ENCODE data around the gene KLHL29.

The KLHL29 gene

GRCh38 chr2:23603581-23603980 lies 218.6 kb downstream of the KLHL29 start:
- Histone ChIP-seq H3K36me3 (ENCODE audit: insufficient read depth, low read length) (no peaks in the 10 kb centered on the region), H3K79me2 (ENCODE audit: insufficient read depth, low read length) (no peaks in the 10 kb centered on the region), H3K4me2 (ENCODE audit: insufficient read depth, low read length) (no peak overlapping the region), H3K4me3 (ENCODE audit: low read depth in 1 of 2, low read length in 2 of 2) (no peak overlapping the region), H4K20me1 (ENCODE audit: insufficient read depth, low read length) (0 out of 2 replicates have a peak, but pooled peaks cover 4% of the 10 kb centered on the region), H3K9me3 (ENCODE audit: insufficient read depth, low read length, severe bottlenecking) (no peaks in the 10 kb centered on the region), H3K27me3 (ENCODE audit: insufficient read depth, low read length, poor library complexity) (no peaks in the 10 kb centered on the region), H3K27ac (ENCODE audit: low read length) (no peak overlapping the region), H3K4me1 (ENCODE audit: insufficient read depth, low read length) (no peaks in the 10 kb centered on the region), H3K9ac (ENCODE audit: low read depth, low read length) (no peak overlapping the region), H2AFZ (ENCODE audit: low read depth, low read length) (no peak overlapping the region)
- TF ChIP-seq EZH2 (IDR thresholded peaks at IDR 0.05; ENCODE audit: borderline replicate concordance, low read depth, low read length, severe bottlenecking), result no peak
- no peak for TF ChIP-seq CTCF (IDR thresholded peaks at IDR 0.05; ENCODE audit: borderline replicate concordance, extremely low read depth, low read length, poor library complexity, severe bottlenecking)
- no peak for DNase-seq
- ATAC-seq (ENCODE audit: insufficient read depth, low read depth), result no peak

- H3K79me2 ChIP-seq (ENCODE audit: insufficient read depth, low read length), result no peaks in the 10 kb centered on the region
- no peak overlapping the region for H3K27ac ChIP-seq (ENCODE audit: low read length)
- no peak overlapping the region for H2AFZ ChIP-seq (ENCODE audit: low read depth, low read length)
- H3K27me3 ChIP-seq (ENCODE audit: insufficient read depth, low read length, poor library complexity), result no peaks in the 10 kb centered on the region
- DNase-seq, result no peak
- no peaks in the 10 kb centered on the region for H3K4me1 ChIP-seq (ENCODE audit: insufficient read depth, low read length)
- no peak overlapping the region for H3K4me2 ChIP-seq (ENCODE audit: insufficient read depth, low read length)
- no peak overlapping the region for H3K9ac ChIP-seq (ENCODE audit: low read depth, low read length)
- 0 out of 2 replicates have a peak, but pooled peaks cover 4% of the 10 kb centered on the region for H4K20me1 ChIP-seq (ENCODE audit: insufficient read depth, low read length)
- TF ChIP-seq CTCF (IDR thresholded peaks at IDR 0.05; ENCODE audit: borderline replicate concordance, extremely low read depth, low read length, poor library complexity, severe bottlenecking) (no peak), EZH2 (IDR thresholded peaks at IDR 0.05; ENCODE audit: borderline replicate concordance, low read depth, low read length, severe bottlenecking) (no peak)
- H3K36me3 ChIP-seq (ENCODE audit: insufficient read depth, low read length), result no peaks in the 10 kb centered on the region
- no peak for ATAC-seq (ENCODE audit: insufficient read depth, low read depth)
- no peaks in the 10 kb centered on the region for H3K9me3 ChIP-seq (ENCODE audit: insufficient read depth, low read length, severe bottlenecking)
- H3K4me3 ChIP-seq (ENCODE audit: low read depth in 1 of 2, low read length in 2 of 2), result no peak overlapping the region
Measured at GRCh38 chr2:23604731-23605130, 219.8 kb downstream of the KLHL29 start.

- Histone ChIP-seq H3K9ac (ENCODE audit: low read depth, low read length) (no peak overlapping the region), H3K4me1 (ENCODE audit: insufficient read depth, low read length) (no peaks in the 10 kb centered on the region), H3K27ac (ENCODE audit: low read length) (no peak overlapping the region), H3K9me3 (ENCODE audit: insufficient read depth, low read length, severe bottlenecking) (no peaks in the 10 kb centered on the region), H3K36me3 (ENCODE audit: insufficient read depth, low read length) (no peaks in the 10 kb centered on the region), H3K4me3 (ENCODE audit: low read depth in 1 of 2, low read length in 2 of 2) (no peak overlapping the region), H3K79me2 (ENCODE audit: insufficient read depth, low read length) (no peaks in the 10 kb centered on the region), H3K27me3 (ENCODE audit: insufficient read depth, low read length, poor library complexity) (no peaks in the 10 kb centered on the region), H4K20me1 (ENCODE audit: insufficient read depth, low read length) (0 out of 2 replicates have a peak, but pooled peaks cover 4% of the 10 kb centered on the region), H3K4me2 (ENCODE audit: insufficient read depth, low read length) (no peak overlapping the region), H2AFZ (ENCODE audit: low read depth, low read length) (no peak overlapping the region)
- DNase-seq (no peak), ATAC-seq (ENCODE audit: insufficient read depth, low read depth) (no peak)
- TF ChIP-seq CTCF (IDR thresholded peaks at IDR 0.05; ENCODE audit: borderline replicate concordance, extremely low read depth, low read length, poor library complexity, severe bottlenecking) (no peak), EZH2 (IDR thresholded peaks at IDR 0.05; ENCODE audit: borderline replicate concordance, low read depth, low read length, severe bottlenecking) (no peak)
Measured at GRCh38 chr2:23605236-23605635, 220.3 kb downstream of the KLHL29 start.

- Histone ChIP-seq H2AFZ (ENCODE audit: low read depth, low read length) (no peak overlapping the region), H3K4me2 (ENCODE audit: insufficient read depth, low read length) (no peak overlapping the region), H3K9ac (ENCODE audit: low read depth, low read length) (no peak overlapping the region), H3K79me2 (ENCODE audit: insufficient read depth, low read length) (no peaks in the 10 kb centered on the region), H3K36me3 (ENCODE audit: insufficient read depth, low read length) (no peaks in the 10 kb centered on the region), H3K4me3 (ENCODE audit: low read depth in 1 of 2, low read length in 2 of 2) (no peak overlapping the region), H4K20me1 (ENCODE audit: insufficient read depth, low read length) (0 out of 2 replicates have a peak, but pooled peaks cover 4% of the 10 kb centered on the region), H3K4me1 (ENCODE audit: insufficient read depth, low read length) (no peaks in the 10 kb centered on the region), H3K27ac (ENCODE audit: low read length) (no peak overlapping the region), H3K9me3 (ENCODE audit: insufficient read depth, low read length, severe bottlenecking) (no peaks in the 10 kb centered on the region), H3K27me3 (ENCODE audit: insufficient read depth, low read length, poor library complexity) (no peaks in the 10 kb centered on the region)
- DNase-seq (no peak), ATAC-seq (ENCODE audit: insufficient read depth, low read depth) (no peak)
- no peak for TF ChIP-seq CTCF (IDR thresholded peaks at IDR 0.05; ENCODE audit: borderline replicate concordance, extremely low read depth, low read length, poor library complexity, severe bottlenecking)
- TF ChIP-seq EZH2 (IDR thresholded peaks at IDR 0.05; ENCODE audit: borderline replicate concordance, low read depth, low read length, severe bottlenecking), result no peak
Measured at GRCh38 chr2:23606196-23606595, 221.2 kb downstream of the KLHL29 start.

All from DND-41 (cell line).